Activated naive CD8-positive, alpha-beta T cell (primary cell): Measurements from ENCODE around the gene FRMD4A.

Source experiments
- H3K27ac Mint-ChIP-seq: one replicate; pipeline ENCODE4 v1.8.0; 2021; ENCODE audit warnings: mixed read lengths
- H3K27me3 Mint-ChIP-seq: one replicate; pipeline ENCODE4 v1.8.0; 2021; ENCODE audit warnings: mixed read lengths
- H3K36me3 Mint-ChIP-seq: one replicate; pipeline ENCODE4 v1.8.0; 2021; ENCODE audit warnings: mixed read lengths
- H3K4me1 Mint-ChIP-seq: one replicate; pipeline ENCODE4 v1.8.0; 2021; ENCODE audit warnings: low read depth, mixed read lengths
- H3K4me3 Mint-ChIP-seq: one replicate; pipeline ENCODE4 v1.8.0; 2021; ENCODE audit warnings: mild to moderate bottlenecking, mixed read lengths
- H3K9me3 Mint-ChIP-seq: one replicate; pipeline ENCODE4 v1.8.0; 2021; ENCODE audit warnings: low read depth, mixed read lengths

The FRMD4A gene

GRCh38 chr10:14025283-14026189 lies 305.2 kb downstream of the FRMD4A start:
- Mint-ChIP-seq H3K4me3 (no peak overlapping the region), H3K27ac (no peak overlapping the region), H3K4me1 (peaks cover 20% of the 10 kb centered on the region), H3K27me3 (peaks cover 3% of the 10 kb centered on the region), H3K36me3 (no peaks in the 10 kb centered on the region), H3K9me3 (no peaks in the 10 kb centered on the region)

- Mint-ChIP-seq H3K36me3 (no peaks in the 10 kb centered on the region), H3K27ac (no peak overlapping the region), H3K4me1 (peaks cover 20% of the 10 kb centered on the region), H3K27me3 (peaks cover 3% of the 10 kb centered on the region), H3K9me3 (no peaks in the 10 kb centered on the region), H3K4me3 (no peak overlapping the region)
Measured at GRCh38 chr10:14024329-14025202, 306.2 kb downstream of the FRMD4A start.

- peaks cover 5% of the 10 kb centered on the region for H3K27me3 Mint-ChIP-seq
- H3K27ac Mint-ChIP-seq: no peak overlapping the region
- H3K9me3 Mint-ChIP-seq: peaks cover 4% of the 10 kb centered on the region
- peaks cover 2% of the 10 kb centered on the region for H3K36me3 Mint-ChIP-seq
- no peak overlapping the region for H3K4me3 Mint-ChIP-seq
- peaks cover 20% of the 10 kb centered on the region for H3K4me1 Mint-ChIP-seq
Measured at GRCh38 chr10:14023673-14024328, 306.9 kb downstream of the FRMD4A start.

GRCh38 chr10:14022954-14023672 lies 307.6 kb downstream of the FRMD4A start:
- peaks cover 9% of the 10 kb centered on the region for H3K27me3 Mint-ChIP-seq
- no peak overlapping the region for H3K27ac Mint-ChIP-seq
- H3K4me3 Mint-ChIP-seq: no peak overlapping the region
- H3K36me3 Mint-ChIP-seq: peaks cover 7% of the 10 kb centered on the region
- peaks cover 20% of the 10 kb centered on the region for H3K4me1 Mint-ChIP-seq
- peaks cover 9% of the 10 kb centered on the region for H3K9me3 Mint-ChIP-seq

- Mint-ChIP-seq H3K36me3 (peaks cover 7% of the 10 kb centered on the region), H3K9me3 (peaks cover 9% of the 10 kb centered on the region), H3K27ac (no peak overlapping the region), H3K4me1 (peaks cover 20% of the 10 kb centered on the region), H3K4me3 (no peak overlapping the region), H3K27me3 (peaks cover 9% of the 10 kb centered on the region)
Measured at GRCh38 chr10:14022052-14022451, 308.7 kb downstream of the FRMD4A start.

- Mint-ChIP-seq H3K4me3 (no peak overlapping the region), H3K36me3 (peaks cover 7% of the 10 kb centered on the region), H3K27me3 (peaks cover 9% of the 10 kb centered on the region), H3K9me3 (peaks cover 9% of the 10 kb centered on the region), H3K27ac (no peak overlapping the region), H3K4me1 (peaks cover 35% of the 10 kb centered on the region)
Measured at GRCh38 chr10:14020037-14020664, 310.6 kb downstream of the FRMD4A start.

GRCh38 chr10:14017467-14017866 lies 313.3 kb downstream of the FRMD4A start:
- peaks cover 9% of the 10 kb centered on the region for H3K9me3 Mint-ChIP-seq
- peaks cover 20% of the 10 kb centered on the region for H3K4me1 Mint-ChIP-seq
- no peak overlapping the region for H3K4me3 Mint-ChIP-seq
- H3K27ac Mint-ChIP-seq: no peak overlapping the region
- peaks cover 7% of the 10 kb centered on the region for H3K36me3 Mint-ChIP-seq
- H3K27me3 Mint-ChIP-seq: peaks cover 9% of the 10 kb centered on the region

GRCh38 chr10:14016931-14017333 lies 313.8 kb downstream of the FRMD4A start:
- Mint-ChIP-seq H3K4me3 (no peak overlapping the region), H3K27ac (no peak overlapping the region), H3K4me1 (peaks cover 15% of the 10 kb centered on the region), H3K27me3 (peaks cover 9% of the 10 kb centered on the region), H3K9me3 (peaks cover 9% of the 10 kb centered on the region), H3K36me3 (peaks cover 7% of the 10 kb centered on the region)

GRCh38 chr10:14016011-14016536 lies 314.6 kb downstream of the FRMD4A start:
- Mint-ChIP-seq H3K4me1 (peaks cover 15% of the 10 kb centered on the region), H3K27me3 (peaks cover 9% of the 10 kb centered on the region), H3K27ac (no peak overlapping the region), H3K36me3 (peaks cover 7% of the 10 kb centered on the region), H3K4me3 (no peak overlapping the region), H3K9me3 (peaks cover 9% of the 10 kb centered on the region)

- peaks cover 9% of the 10 kb centered on the region for H3K9me3 Mint-ChIP-seq
- H3K4me1 Mint-ChIP-seq: peaks cover 29% of the 10 kb centered on the region
- peaks cover 9% of the 10 kb centered on the region for H3K27me3 Mint-ChIP-seq
- no peak overlapping the region for H3K27ac Mint-ChIP-seq
- H3K36me3 Mint-ChIP-seq: peaks cover 7% of the 10 kb centered on the region
- no peak overlapping the region for H3K4me3 Mint-ChIP-seq
Measured at GRCh38 chr10:14014423-14014822, 316.3 kb downstream of the FRMD4A start.

GRCh38 chr10:14010769-14011574 lies 319.8 kb downstream of the FRMD4A start:
- peak overlapping the region; percentile 58 for H3K27ac Mint-ChIP-seq
- H3K4me3 Mint-ChIP-seq: no peak overlapping the region

GRCh38 chr10:14010101-14010558 lies 320.6 kb downstream of the FRMD4A start:
- peaks cover 43% of the 10 kb centered on the region for H3K4me1 Mint-ChIP-seq
- peak overlapping the region; percentile 85 for H3K4me3 Mint-ChIP-seq
- no peaks in the 10 kb centered on the region for H3K9me3 Mint-ChIP-seq
- no peaks in the 10 kb centered on the region for H3K36me3 Mint-ChIP-seq
- peak overlapping the region; percentile 92 for H3K27ac Mint-ChIP-seq
- H3K27me3 Mint-ChIP-seq: peaks cover 3% of the 10 kb centered on the region

More at GRCh38 chr10:14010769-14011574, 319.8 kb downstream of the FRMD4A start:
- no peaks in the 10 kb centered on the region for H3K36me3 Mint-ChIP-seq
- peaks cover 3% of the 10 kb centered on the region for H3K27me3 Mint-ChIP-seq
- no peaks in the 10 kb centered on the region for H3K9me3 Mint-ChIP-seq
- H3K4me1 Mint-ChIP-seq: peaks cover 50% of the 10 kb centered on the region
